BE2C (cell line): ENCODE measurements around the gene DGKI.

Experiments
- DNase-seq: peaks from one replicate; pipeline ENCODE4 v3.0.0-alpha.2; 2020
- H3K27me3 ChIP-seq: fragments of 250-450 bp; sonication (Bioruptor Pico); 2 replicates; pipeline ENCODE4 v1.5.1; 2020; ENCODE audit warnings: mild to moderate bottlenecking
- H3K36me3 ChIP-seq: fragments of 250-450 bp; sonication (Bioruptor Pico); 2 replicates; pipeline ENCODE4 v1.5.1; 2020; ENCODE audit warnings: mild to moderate bottlenecking
- H3K4me1 ChIP-seq: fragments of 250-450 bp; sonication (Bioruptor Pico); 2 replicates; pipeline ENCODE4 v1.5.1; 2020
- H3K4me3 ChIP-seq: 2 replicates; pipeline ENCODE4 v1.5.1; 2011; ENCODE audit warnings: low read depth, low read length
- H3K9me3 ChIP-seq: fragments of 250-450 bp; sonication (Bioruptor Pico); 2 replicates; pipeline ENCODE4 v1.5.1; 2020
- CTCF ChIP-seq: IDR thresholded peaks from 2 replicates; pipeline ENCODE4 v1.5.1; 2012; ENCODE audit warnings: mild to moderate bottlenecking, low read depth, low read length

Gene DGKI

DNA sequence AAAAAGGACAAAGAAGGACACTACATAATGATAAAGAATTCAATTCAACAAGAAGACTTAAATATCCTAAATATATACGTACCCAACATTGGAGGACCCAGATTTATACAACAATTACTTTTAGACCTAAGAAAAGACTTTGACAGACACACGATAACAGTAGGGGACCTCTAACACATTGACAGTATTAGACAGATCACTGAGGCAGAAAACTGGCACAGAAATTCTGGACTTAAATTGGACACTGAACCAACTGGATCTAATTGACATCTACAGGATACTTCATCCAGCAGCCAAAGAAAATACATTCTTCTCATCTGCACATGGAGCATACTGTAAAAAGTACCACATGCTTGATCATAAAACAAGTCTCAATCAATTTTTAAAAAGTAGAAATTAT, 103.8 kb downstream of the DGKI start:
- Histone ChIP-seq H3K9me3 (no peaks in the 10 kb centered on the region; the same call in 1 of the 2 replicates), H3K4me1 (no peaks in the 10 kb centered on the region), H3K36me3 (no peaks in the 10 kb centered on the region), H3K27me3 (no peaks in the 10 kb centered on the region), H3K4me3 (no peak overlapping the region)
- DNase-seq = no peak
- TF ChIP-seq CTCF = no peak

DNA sequence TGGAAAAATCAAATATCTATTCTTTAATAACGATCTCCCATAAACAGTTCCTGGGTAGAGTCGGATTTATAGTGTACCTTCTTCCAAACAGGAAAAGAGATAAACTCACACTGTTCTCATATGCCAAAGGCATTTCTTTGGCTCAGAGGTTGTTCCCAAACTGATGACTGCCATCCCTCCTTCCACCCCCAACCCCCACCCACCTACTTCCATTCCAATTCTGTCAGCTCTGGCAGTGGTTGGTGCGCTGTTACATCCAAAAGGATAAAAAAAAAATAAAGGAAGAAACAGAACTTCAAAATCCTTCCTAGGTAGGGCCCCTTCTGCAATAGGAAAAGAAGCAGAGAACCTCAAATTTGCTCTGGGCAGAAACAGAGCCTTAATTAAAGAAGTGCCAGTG, 104.7 kb downstream of the DGKI start:
- no peak for DNase-seq

GRCh38 chr7:137741443-137741842, 105.3 kb downstream of the DGKI start:
- Histone ChIP-seq H3K9me3 (no peaks in the 10 kb centered on the region), H3K27me3 (no peaks in the 10 kb centered on the region), H3K36me3 (no peaks in the 10 kb centered on the region), H3K4me3 (no peak overlapping the region), H3K4me1 (peaks cover 1% of the 10 kb centered on the region)
- TF ChIP-seq CTCF = no peak
- no peak for DNase-seq

More for the DNA sequence above, 104.7 kb downstream of the DGKI start:
- no peak overlapping the region for H3K4me3 ChIP-seq
- H3K4me1 ChIP-seq = no peaks in the 10 kb centered on the region
- H3K27me3 ChIP-seq = no peaks in the 10 kb centered on the region
- no peak for TF ChIP-seq CTCF
- no peaks in the 10 kb centered on the region for H3K36me3 ChIP-seq
- H3K9me3 ChIP-seq = no peaks in the 10 kb centered on the region

DNA sequence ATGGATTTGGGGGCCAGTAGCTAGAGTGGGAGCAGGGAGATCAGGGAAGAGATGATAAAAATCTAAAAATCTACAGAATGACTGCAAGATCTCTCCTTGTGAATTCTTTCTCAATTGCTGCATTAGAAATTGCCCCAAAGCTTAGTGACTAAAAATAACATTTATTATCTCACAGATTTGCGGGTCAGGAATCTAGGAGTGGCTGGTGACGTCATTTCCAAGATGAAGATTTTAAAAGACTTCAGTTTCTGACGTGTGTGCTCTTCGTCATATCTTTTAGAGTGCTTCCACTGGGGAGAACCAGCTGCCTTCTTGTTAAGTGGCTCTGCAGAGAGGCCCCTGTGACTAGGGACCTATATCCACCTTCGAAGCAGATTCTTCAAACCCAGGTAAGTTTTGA, 112.6 kb downstream of the DGKI start:
- Histone ChIP-seq H3K36me3 (no peaks in the 10 kb centered on the region), H3K4me3 (no peak overlapping the region), H3K4me1 (peaks cover 9% of the 10 kb centered on the region), H3K27me3 (no peaks in the 10 kb centered on the region), H3K9me3 (no peaks in the 10 kb centered on the region)
- TF ChIP-seq CTCF = no peak
- no peak for DNase-seq

- peaks cover 9% of the 10 kb centered on the region for H3K4me1 ChIP-seq
- no peaks in the 10 kb centered on the region for H3K36me3 ChIP-seq
- H3K27me3 ChIP-seq = no peaks in the 10 kb centered on the region
- no peak for TF ChIP-seq CTCF
- DNase-seq = no peak
- no peaks in the 10 kb centered on the region for H3K9me3 ChIP-seq
- H3K4me3 ChIP-seq = no peak overlapping the region
These were observed 114.6 kb downstream of the DGKI start for GRCh38 chr7:137732168-137732567.

- Histone ChIP-seq H3K4me3 (no peak overlapping the region), H3K4me1 (peaks cover 7% of the 10 kb centered on the region), H3K9me3 (no peaks in the 10 kb centered on the region), H3K27me3 (no peaks in the 10 kb centered on the region; the same call in 1 of the 2 replicates), H3K36me3 (no peaks in the 10 kb centered on the region)
- DNase-seq = no peak
- no peak for TF ChIP-seq CTCF
These were observed 115.3 kb downstream of the DGKI start for GRCh38 chr7:137731436-137731835.
